Measurements from ENCODE around the gene TMPRSS2. TPM values are rescaled to one million over a fixed set of nuclear protein-coding genes. Genes with fewer than 3 reads are reported as not detected.

The TMPRSS2 gene
- total and polyA plus RNA-seq, 2 of the 13 experiments (the other 11 are each of a cell fraction or from before 2014, with no cell fraction given): 1.7 to 1.8 TPM

DNA sequence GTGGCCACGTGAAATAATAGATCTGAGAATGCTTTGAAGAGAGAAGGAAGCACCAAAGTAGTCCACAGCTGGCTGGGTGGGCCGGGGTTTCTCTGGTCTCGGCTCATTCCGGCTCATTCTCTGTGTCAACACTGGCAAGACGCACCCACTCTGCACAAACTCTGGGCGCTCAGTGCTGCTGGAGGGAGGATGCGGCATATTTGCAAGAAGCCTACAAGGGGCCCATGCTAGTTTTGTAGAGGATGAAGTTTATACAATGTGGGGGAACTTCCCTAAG is 28.8 kb upstream of the TMPRSS2 start:
- in situ Hi-C loops (cut with HindIII; ENCODE audit: extremely low pct_ligation_motif_present, low pct_unique_long_range_greater_than_20kb): no loop called here
- H2AFZ ChIP-seq (ENCODE audit: low read length): no peak overlapping the region
- no TSS peak for BruUV-seq (replicated peaks)
- WGBS (ENCODE audit: low lambda C conversion rate): 4% methylated on average over 6 of the region's 7 CpGs
- intact Hi-C loops (cut with micrococcal nuclease; ENCODE audit: unreplicated experiment): loop anchor here (1.0 kb wide), 1 partner anchor 28 kb away; the partner anchor contains the start of gene TMPRSS2
- peaks cover 14% of the 10 kb centered on the region for H3K4me1 ChIP-seq (ENCODE audit: insufficient read depth, low read length)
- H3K9ac ChIP-seq (ENCODE audit: insufficient read depth, low read depth, low read length): no peak overlapping the region
- H3K27me3 ChIP-seq (ENCODE audit: control insufficient read depth in 1 of 2, insufficient read depth in 2 of 2, low read length in 2 of 2): peaks cover 0 to 20% of the 10 kb centered on the region in 2 experiments; a peak in 4 of 5 replicates
- H3K79me2 ChIP-seq (ENCODE audit: insufficient read depth, low read length): no peaks in the 10 kb centered on the region
- ChIA-PET POLR2A (no interaction called here), CTCF (ENCODE audit: low intra/inter-chr PET ratio, low total read pairs) (no interaction called here)
- H4K20me1 ChIP-seq (ENCODE audit: insufficient read depth, low read length): no peaks in the 10 kb centered on the region
- no peak for TF ChIP-seq ZNF256 (CRISPR knock-in tag; conservative IDR thresholded peaks at IDR 0.05)
- TF ChIP-seq, protein P1, sequence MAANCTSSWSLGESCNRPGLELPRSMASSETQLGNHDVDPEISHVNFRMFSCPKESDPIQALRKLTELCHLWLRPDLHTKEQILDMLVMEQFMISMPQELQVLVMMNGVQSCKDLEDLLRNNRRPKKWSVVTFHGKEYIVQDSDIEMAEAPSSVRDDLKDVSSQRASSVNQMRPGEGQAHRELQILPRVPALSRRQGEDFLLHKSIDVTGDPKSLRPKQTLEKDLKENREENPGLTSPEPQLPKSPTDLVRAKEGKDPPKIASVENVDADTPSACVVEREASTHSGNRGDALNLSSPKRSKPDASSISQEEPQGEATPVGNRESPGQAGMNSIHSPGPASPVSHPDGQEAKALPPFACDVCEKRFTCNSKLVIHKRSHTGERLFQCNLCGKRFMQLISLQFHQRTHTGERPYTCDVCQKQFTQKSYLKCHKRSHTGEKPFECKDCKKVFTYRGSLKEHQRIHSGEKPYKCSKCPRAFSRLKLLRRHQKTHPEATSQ (CRISPR knock-in tag; IDR thresholded peaks at IDR 0.05; ENCODE audit: borderline replicate concordance): no peak
- no peak for TF ChIP-seq ZNF383 (CRISPR knock-in tag; IDR thresholded peaks at IDR 0.05; ENCODE audit: borderline replicate concordance)
- no peak for TF ChIP-seq GABPA (IDR thresholded peaks at IDR 0.05; ENCODE audit: low read depth, low read length)
- TF ChIP-seq GABPA (CRISPR knock-in tag; IDR thresholded peaks at IDR 0.05; ENCODE audit: low read depth): no peak
- TF ChIP-seq, protein P2, sequence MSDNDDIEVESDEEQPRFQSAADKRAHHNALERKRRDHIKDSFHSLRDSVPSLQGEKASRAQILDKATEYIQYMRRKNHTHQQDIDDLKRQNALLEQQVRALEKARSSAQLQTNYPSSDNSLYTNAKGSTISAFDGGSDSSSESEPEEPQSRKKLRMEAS (IDR thresholded peaks at IDR 0.05): no peak
- TF ChIP-seq, protein P3, sequence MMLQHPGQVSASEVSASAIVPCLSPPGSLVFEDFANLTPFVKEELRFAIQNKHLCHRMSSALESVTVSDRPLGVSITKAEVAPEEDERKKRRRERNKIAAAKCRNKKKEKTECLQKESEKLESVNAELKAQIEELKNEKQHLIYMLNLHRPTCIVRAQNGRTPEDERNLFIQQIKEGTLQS (CRISPR knock-in tag; IDR thresholded peaks at IDR 0.05): no peak
- TF ChIP-seq, protein P4, sequence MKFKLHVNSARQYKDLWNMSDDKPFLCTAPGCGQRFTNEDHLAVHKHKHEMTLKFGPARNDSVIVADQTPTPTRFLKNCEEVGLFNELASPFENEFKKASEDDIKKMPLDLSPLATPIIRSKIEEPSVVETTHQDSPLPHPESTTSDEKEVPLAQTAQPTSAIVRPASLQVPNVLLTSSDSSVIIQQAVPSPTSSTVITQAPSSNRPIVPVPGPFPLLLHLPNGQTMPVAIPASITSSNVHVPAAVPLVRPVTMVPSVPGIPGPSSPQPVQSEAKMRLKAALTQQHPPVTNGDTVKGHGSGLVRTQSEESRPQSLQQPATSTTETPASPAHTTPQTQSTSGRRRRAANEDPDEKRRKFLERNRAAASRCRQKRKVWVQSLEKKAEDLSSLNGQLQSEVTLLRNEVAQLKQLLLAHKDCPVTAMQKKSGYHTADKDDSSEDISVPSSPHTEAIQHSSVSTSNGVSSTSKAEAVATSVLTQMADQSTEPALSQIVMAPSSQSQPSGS (CRISPR knock-in tag; IDR thresholded peaks at IDR 0.05): no peak
- TF ChIP-seq CBX5 (CRISPR knock-in tag; IDR thresholded peaks at IDR 0.05; ENCODE audit: borderline replicate concordance): no peak
- no peak for TF ChIP-seq MED8 (CRISPR knock-in tag; IDR thresholded peaks at IDR 0.05; ENCODE audit: insufficient replicate concordance)
- no peak for TF ChIP-seq KAT8 (CRISPR knock-in tag; IDR thresholded peaks at IDR 0.05)
- no peak for TF ChIP-seq CREB1 (IDR thresholded peaks at IDR 0.05)
- no peak for TF ChIP-seq CREB1 (CRISPR knock-in tag; IDR thresholded peaks at IDR 0.05)
- TF ChIP-seq NFE2L1 (CRISPR knock-in tag; IDR thresholded peaks at IDR 0.05; ENCODE audit: borderline replicate concordance): no peak
- TF ChIP-seq PAWR (CRISPR knock-in tag; IDR thresholded peaks at IDR 0.05; ENCODE audit: borderline replicate concordance): no peak
- TF ChIP-seq ZFP90 (CRISPR knock-in tag; IDR thresholded peaks at IDR 0.05; ENCODE audit: borderline replicate concordance): no peak
- TF ChIP-seq ZNF614 (CRISPR knock-in tag; IDR thresholded peaks at IDR 0.05; ENCODE audit: borderline replicate concordance): no peak
- no peak for TF ChIP-seq HMG20A (CRISPR knock-in tag; IDR thresholded peaks at IDR 0.05; ENCODE audit: borderline replicate concordance)
- TF ChIP-seq, protein P5, sequence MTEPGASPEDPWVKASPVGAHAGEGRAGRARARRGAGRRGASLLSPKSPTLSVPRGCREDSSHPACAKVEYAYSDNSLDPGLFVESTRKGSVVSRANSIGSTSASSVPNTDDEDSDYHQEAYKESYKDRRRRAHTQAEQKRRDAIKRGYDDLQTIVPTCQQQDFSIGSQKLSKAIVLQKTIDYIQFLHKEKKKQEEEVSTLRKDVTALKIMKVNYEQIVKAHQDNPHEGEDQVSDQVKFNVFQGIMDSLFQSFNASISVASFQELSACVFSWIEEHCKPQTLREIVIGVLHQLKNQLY (CRISPR knock-in tag; IDR thresholded peaks at IDR 0.05): no peak
- TF ChIP-seq JUN (CRISPR knock-in tag; IDR thresholded peaks at IDR 0.05): no peak
- TF ChIP-seq ZNF703 (CRISPR knock-in tag; IDR thresholded peaks at IDR 0.05; ENCODE audit: borderline replicate concordance): no peak
- no peaks in the 10 kb centered on the region for H3K36me3 ChIP-seq (replicated peaks in 1 of 2; ENCODE audit: control insufficient read depth in 1 of 2, insufficient read depth in 2 of 2, low read length in 2 of 2)
- no peak overlapping the region for H3K27ac ChIP-seq (ENCODE audit: extremely low read length, insufficient read depth, low read length)
- FAIRE-seq (no peak), DNase-seq (ENCODE audit: low spot score) (no peak), ATAC-seq (peak; percentile 53; the same call in 2 of the 3 replicates)
- H3K4me3 ChIP-seq (replicated peaks in 1 of 3; ENCODE audit: insufficient read depth in 1 of 3, low read depth in 2 of 3, low read length in 3 of 3): no peak overlapping the region; a peak in 1 of 6 replicates
- peak overlapping the region; percentile 49 for H3K4me2 ChIP-seq (ENCODE audit: low read depth, low read length)
- H3K9me3 ChIP-seq (ENCODE audit: low read length): no peaks in the 10 kb centered on the region

Data from HepG2 (cell line).